HG03457 (cell line): ENCODE results near the gene FADS2.

Experiments
- ATAC-seq: cut with Tn5 transposase; IDR thresholded peaks from one replicate; pipeline ENCODE4 v1.9.1; 2021; ENCODE audit warnings: moderate number of reproducible peaks; ENCODE audit not compliant: unreplicated experiment

Gene FADS2

GRCh38 chr11:61902313-61902712 lies 74.2 kb downstream of the FADS2 start:
- no peak for ATAC-seq

- ATAC-seq, result no peak
Observed at GRCh38 chr11:61903845-61904244, 75.7 kb downstream of the FADS2 start.

GRCh38 chr11:61904539-61905048 lies 76.5 kb downstream of the FADS2 start:
- no peak for ATAC-seq

- no peak for ATAC-seq
Observed at GRCh38 chr11:61905067-61905696, 77.1 kb downstream of the FADS2 start.

- no peak for ATAC-seq
Observed at GRCh38 chr11:61905801-61906521, 77.9 kb downstream of the FADS2 start.

- no peak for ATAC-seq
Observed at GRCh38 chr11:61906522-61906909, 78.4 kb downstream of the FADS2 start.

- ATAC-seq, result no peak
Observed at GRCh38 chr11:61907282-61907681, 79.2 kb downstream of the FADS2 start.

- ATAC-seq, result no peak
Observed at GRCh38 chr11:61907871-61908729, 80.0 kb downstream of the FADS2 start.

- no peak for ATAC-seq
Observed at GRCh38 chr11:61908730-61909316, 80.7 kb downstream of the FADS2 start.

- no peak for ATAC-seq
Observed at GRCh38 chr11:61910187-61911127, 82.4 kb downstream of the FADS2 start.

GRCh38 chr11:61911128-61911700 lies 83.1 kb downstream of the FADS2 start:
- no peak for ATAC-seq

GRCh38 chr11:61911701-61912529 lies 83.8 kb downstream of the FADS2 start:
- ATAC-seq, result no peak

- no peak for ATAC-seq
Observed at GRCh38 chr11:61912530-61912898, 84.4 kb downstream of the FADS2 start.

- no peak for ATAC-seq
Observed at GRCh38 chr11:61912991-61913698, 85.0 kb downstream of the FADS2 start.

GRCh38 chr11:61913699-61914395 lies 85.7 kb downstream of the FADS2 start:
- no peak for ATAC-seq

GRCh38 chr11:61914471-61915171 lies 86.5 kb downstream of the FADS2 start:
- no peak for ATAC-seq

GRCh38 chr11:61916737-61917333 lies 88.7 kb downstream of the FADS2 start:
- no peak for ATAC-seq
